H9 (cell line): ENCODE data around the gene MAP1B. TPM values are rescaled to one million over a fixed set of nuclear protein-coding genes. Genes with fewer than 3 reads are reported as not detected.

ENCODE experiments used
- DNase-seq: peaks from one replicate; pipeline ENCODE4 v3.0.0-alpha.2; 2017
- H2AFZ ChIP-seq: one replicate; pipeline ENCODE4 v1.6.1; 2013; ENCODE audit warnings: mild to moderate bottlenecking, low read length, control low read depth, moderate library complexity
- H2AK5ac ChIP-seq: 2 replicates; pipeline ENCODE4 v1.6.1; 2013; ENCODE audit warnings: low read length, control low read depth, mixed read lengths; ENCODE audit not compliant: insufficient read length
- H2BK120ac ChIP-seq: one replicate; pipeline ENCODE4 v1.6.1; 2013; ENCODE audit warnings: low read depth, mild to moderate bottlenecking, low read length, control low read depth, inconsistent platforms; ENCODE audit not compliant: poor library complexity, severe bottlenecking
- H2BK12ac ChIP-seq: 2 replicates; pipeline ENCODE4 v1.6.1; 2013; ENCODE audit warnings: low read length, control low read depth, mixed read lengths, low read depth; ENCODE audit not compliant: insufficient read length
- H2BK15ac ChIP-seq: 2 replicates; pipeline ENCODE4 v1.6.1; 2013; ENCODE audit warnings: low read depth, low read length, control low read depth
- H2BK20ac ChIP-seq: one replicate; pipeline ENCODE4 v1.6.1; 2013; ENCODE audit warnings: low read depth, mild to moderate bottlenecking, low read length, control low read depth, inconsistent platforms; ENCODE audit not compliant: poor library complexity, severe bottlenecking
- H2BK5ac ChIP-seq: 2 replicates; pipeline ENCODE4 v1.6.1; 2013; ENCODE audit warnings: low read length, control low read depth, mixed read lengths; ENCODE audit not compliant: insufficient read length
- H3K14ac ChIP-seq: 2 replicates; pipeline ENCODE4 v1.6.1; 2013; ENCODE audit warnings: low read length, control low read depth; ENCODE audit not compliant: insufficient read depth
- H3K18ac ChIP-seq: 2 replicates; pipeline ENCODE4 v1.6.1; 2013; ENCODE audit warnings: low read depth, mild to moderate bottlenecking, mixed read lengths, low read length, control low read depth; ENCODE audit not compliant: insufficient read length
- H3K23ac ChIP-seq: 2 replicates; pipeline ENCODE4 v1.6.1; 2013; ENCODE audit warnings: low read length, control low read depth, mixed read lengths, low read depth; ENCODE audit not compliant: insufficient read length
- H3K23me2 ChIP-seq: 2 replicates; pipeline ENCODE4 v1.6.1; 2013; ENCODE audit warnings: low read depth, mild to moderate bottlenecking, mixed read lengths, low read length, control low read depth; ENCODE audit not compliant: insufficient read length, poor library complexity, severe bottlenecking
- H3K27ac ChIP-seq: 2 replicates; pipeline ENCODE4 v1.5.1; 2013; ENCODE audit warnings: low read length, control low read depth, mixed read lengths, low read depth; ENCODE audit not compliant: insufficient read length
- H3K27me3 ChIP-seq: 2 replicates; pipeline ENCODE4 v1.6.1; 2013; ENCODE audit warnings: low read length, control low read depth, inconsistent platforms; ENCODE audit not compliant: insufficient read depth
- H3K4ac ChIP-seq: 2 replicates; pipeline ENCODE4 v1.6.1; 2013; ENCODE audit warnings: low read depth, mild to moderate bottlenecking, control low read depth, inconsistent platforms, low read length, moderate library complexity
- H3K4me1 ChIP-seq: 2 replicates; pipeline ENCODE4 v1.6.1; 2013; ENCODE audit warnings: low read length, control low read depth, inconsistent platforms; ENCODE audit not compliant: insufficient read depth
- H3K4me2 ChIP-seq: 2 replicates; pipeline ENCODE4 v1.6.1; 2013; ENCODE audit warnings: low read length, control low read depth, mixed read lengths; ENCODE audit not compliant: insufficient read length, insufficient read depth
- H3K56ac ChIP-seq: 2 replicates; pipeline ENCODE4 v1.6.1; 2013; ENCODE audit warnings: low read depth, mild to moderate bottlenecking, mixed read lengths, low read length, control low read depth; ENCODE audit not compliant: insufficient read length
- H3K79me1 ChIP-seq: 2 replicates; pipeline ENCODE4 v1.6.1; 2013; ENCODE audit warnings: low read depth, mild to moderate bottlenecking, moderate library complexity, low read length, control low read depth, inconsistent platforms; ENCODE audit not compliant: insufficient read depth, poor library complexity, severe bottlenecking
- H3K79me2 ChIP-seq: 2 replicates; pipeline ENCODE4 v1.6.1; 2013; ENCODE audit warnings: low read length, control low read depth, inconsistent platforms; ENCODE audit not compliant: insufficient read depth
- H3K9ac ChIP-seq: 2 replicates; pipeline ENCODE4 v1.6.1; 2013; ENCODE audit warnings: low read length, control low read depth, mixed read lengths; ENCODE audit not compliant: insufficient read length; ENCODE audit errors: extremely low read depth
- H3K9me3 ChIP-seq: one replicate; pipeline ENCODE4 v1.6.1; 2013; ENCODE audit warnings: low read depth, low read length, inconsistent platforms; ENCODE audit not compliant: control insufficient read depth
- H3T11ph ChIP-seq: one replicate; pipeline ENCODE4 v1.6.1; 2013; ENCODE audit warnings: mild to moderate bottlenecking, low read length, control low read depth, inconsistent platforms
- H4K20me1 ChIP-seq: one replicate; pipeline ENCODE4 v1.6.1; 2013; ENCODE audit not compliant: control insufficient read depth, insufficient read length, insufficient read depth
- H4K5ac ChIP-seq: 2 replicates; pipeline ENCODE4 v1.6.1; 2013; ENCODE audit warnings: low read depth, mild to moderate bottlenecking, mixed read lengths, low read length, control low read depth; ENCODE audit not compliant: insufficient read length
- H4K8ac ChIP-seq: replicated peaks from 2 replicates; pipeline ENCODE4 v1.6.1; 2013; ENCODE audit warnings: low read length, control low read depth, mixed read lengths, low read depth; ENCODE audit not compliant: insufficient read length
- H4K91ac ChIP-seq: 2 replicates; pipeline ENCODE4 v1.6.1; 2013; ENCODE audit warnings: low read depth, mild to moderate bottlenecking, moderate library complexity, mixed read lengths, low read length, control low read depth; ENCODE audit not compliant: insufficient read length
- H3K27ac Mint-ChIP-seq, 3 experiments: 2 replicates in 2 of 3; 3 replicates in 1 of 3; pipeline ENCODE4 v1.8.0; 2020 to 2021; ENCODE audit warnings: mixed read lengths in 3 of 3, mild to moderate bottlenecking in 1 of 3, moderate library complexity in 1 of 3
- H3K27me3 Mint-ChIP-seq: 2 replicates; pipeline ENCODE4 v1.8.0; 2021; ENCODE audit warnings: low read depth, mild to moderate bottlenecking, moderate library complexity, mixed read lengths
- H3K36me3 Mint-ChIP-seq, 3 experiments: 2 replicates in 2 of 3; 3 replicates in 1 of 3; pipeline ENCODE4 v1.8.0; 2020 to 2021; ENCODE audit warnings: low read depth in 3 of 3, mixed read lengths in 3 of 3; ENCODE audit not compliant: insufficient read depth in 1 of 3
- H3K4me1 Mint-ChIP-seq, 2 experiments: 2 replicates each; pipeline ENCODE4 v1.8.0; 2020; ENCODE audit warnings: mixed read lengths in 2 of 2
- H3K4me3 Mint-ChIP-seq, 2 experiments: 2 replicates in 1 of 2; 3 replicates in 1 of 2; pipeline ENCODE4 v1.8.0; 2020 to 2021; ENCODE audit warnings: mild to moderate bottlenecking in 2 of 2, mixed read lengths in 2 of 2, moderate library complexity in 1 of 2
- H3K9me3 Mint-ChIP-seq, 2 experiments: 2 replicates in 1 of 2; 3 replicates in 1 of 2; pipeline ENCODE4 v1.8.0; 2020; ENCODE audit warnings: mild to moderate bottlenecking in 2 of 2, mixed read lengths in 2 of 2, moderate library complexity in 1 of 2
- WGBS: extraction: QIAGEN DNeasy Blood & Tissue Kit; methylation state at CpG from one replicate; pipeline ENCODE4 v1.1.7; 2013; ENCODE audit warnings: missing lambda C conversion rate, low lambda C conversion rate, mixed read lengths; ENCODE audit not compliant: insufficient read length; ENCODE audit errors: extremely low coverage; 5-methylcytosine and 5-hydroxymethylcytosine counted together
- total RNA-seq: library from RNA; stranded (reverse); gene quantifications from 2 replicates; pipeline ENCODE4 v1.2.1, GENCODE V29; 2021
- TF ChIP-seq, protein P1 (sequence below): fragments of 200-600 bp; sonication (generic); conservative IDR thresholded peaks from 3 replicates; pipeline ENCODE4 v1.8.0; 2021; ENCODE audit warnings: antibody characterized with exemption, mild to moderate bottlenecking

Gene MAP1B
- total RNA-seq, 1 experiment from 2014 or later: 67.5 TPM

DNA sequence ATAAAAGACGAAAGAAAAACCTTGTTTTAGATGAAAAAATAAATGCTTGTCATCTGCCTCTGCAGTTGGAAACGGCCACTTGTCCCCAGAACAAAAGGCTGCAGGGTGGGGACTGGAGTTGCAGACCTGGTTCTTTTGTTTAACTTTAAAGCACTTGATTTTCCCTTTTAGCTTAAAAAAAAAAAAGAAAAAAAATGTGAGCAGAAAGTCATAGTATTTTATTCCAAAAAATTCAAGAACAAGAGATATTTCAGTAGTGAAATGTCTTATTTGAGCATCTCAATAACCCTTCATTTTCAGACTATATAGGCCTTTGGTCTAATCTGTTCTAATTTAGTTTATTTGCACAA is 1.8 kb downstream of the MAP1B start:
- H2BK120ac ChIP-seq: no peak overlapping the region
- no peaks in the 10 kb centered on the region for H3K9me3 ChIP-seq
- no peak overlapping the region for H4K8ac ChIP-seq
- no peak overlapping the region for H2BK12ac ChIP-seq
- H3K4me1 Mint-ChIP-seq: peaks cover 38 to 43% of the 10 kb centered on the region in 2 experiments
- H2AK5ac ChIP-seq: no peak overlapping the region
- H3K9me3 Mint-ChIP-seq: no peaks in the 10 kb centered on the region
- H3K27ac ChIP-seq: no peak overlapping the region
- H3K27me3 Mint-ChIP-seq: no peaks in the 10 kb centered on the region; the same call in 1 of the 2 replicates
- peaks cover 9% of the 10 kb centered on the region; the same call in 1 of the 2 replicates for H3K4me1 ChIP-seq
- no peaks in the 10 kb centered on the region for H3K79me1 ChIP-seq
- H3K56ac ChIP-seq: no peak overlapping the region
- TF ChIP-seq, protein P1, sequence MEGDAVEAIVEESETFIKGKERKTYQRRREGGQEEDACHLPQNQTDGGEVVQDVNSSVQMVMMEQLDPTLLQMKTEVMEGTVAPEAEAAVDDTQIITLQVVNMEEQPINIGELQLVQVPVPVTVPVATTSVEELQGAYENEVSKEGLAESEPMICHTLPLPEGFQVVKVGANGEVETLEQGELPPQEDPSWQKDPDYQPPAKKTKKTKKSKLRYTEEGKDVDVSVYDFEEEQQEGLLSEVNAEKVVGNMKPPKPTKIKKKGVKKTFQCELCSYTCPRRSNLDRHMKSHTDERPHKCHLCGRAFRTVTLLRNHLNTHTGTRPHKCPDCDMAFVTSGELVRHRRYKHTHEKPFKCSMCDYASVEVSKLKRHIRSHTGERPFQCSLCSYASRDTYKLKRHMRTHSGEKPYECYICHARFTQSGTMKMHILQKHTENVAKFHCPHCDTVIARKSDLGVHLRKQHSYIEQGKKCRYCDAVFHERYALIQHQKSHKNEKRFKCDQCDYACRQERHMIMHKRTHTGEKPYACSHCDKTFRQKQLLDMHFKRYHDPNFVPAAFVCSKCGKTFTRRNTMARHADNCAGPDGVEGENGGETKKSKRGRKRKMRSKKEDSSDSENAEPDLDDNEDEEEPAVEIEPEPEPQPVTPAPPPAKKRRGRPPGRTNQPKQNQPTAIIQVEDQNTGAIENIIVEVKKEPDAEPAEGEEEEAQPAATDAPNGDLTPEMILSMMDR: no peak
- no peak overlapping the region for H3K18ac ChIP-seq
- no peak overlapping the region for H4K91ac ChIP-seq
- peaks cover 18% of the 10 kb centered on the region for H3K79me2 ChIP-seq
- peak overlapping the region; percentile 85 for H3K4me2 ChIP-seq
- no peak overlapping the region for H3K23ac ChIP-seq
- H3K27ac Mint-ChIP-seq: peak overlapping the region; percentile 81 to 97 (median 91); a peak in 6 of 7 replicates
- DNase-seq: no peak
- H3K23me2 ChIP-seq: peaks cover 10% of the 10 kb centered on the region
- no peak overlapping the region for H2BK5ac ChIP-seq
- no peaks in the 10 kb centered on the region for H3K27me3 ChIP-seq
- H2AFZ ChIP-seq: no peak overlapping the region
- no peak overlapping the region for H4K5ac ChIP-seq
- no peak overlapping the region for H2BK20ac ChIP-seq
- peaks cover 2 to 16% (median 4%) of the 10 kb centered on the region in 3 experiments; a peak in 5 of 7 replicates for H3K36me3 Mint-ChIP-seq
- WGBS: no CpG with 5 or more reads among the region's 2 CpGs
- H3K14ac ChIP-seq: no peak overlapping the region
- peak overlapping the region; percentile 1 for H3K9ac ChIP-seq
- peak overlapping the region; percentile 86 to 96 for H3K4me3 Mint-ChIP-seq
- H3T11ph ChIP-seq: no peak overlapping the region
- H2BK15ac ChIP-seq: no peak overlapping the region
- no peaks in the 10 kb centered on the region for H4K20me1 ChIP-seq
- no peak overlapping the region for H3K4ac ChIP-seq
